ENCODE data around the gene MLLT3.

The MLLT3 gene

DNA sequence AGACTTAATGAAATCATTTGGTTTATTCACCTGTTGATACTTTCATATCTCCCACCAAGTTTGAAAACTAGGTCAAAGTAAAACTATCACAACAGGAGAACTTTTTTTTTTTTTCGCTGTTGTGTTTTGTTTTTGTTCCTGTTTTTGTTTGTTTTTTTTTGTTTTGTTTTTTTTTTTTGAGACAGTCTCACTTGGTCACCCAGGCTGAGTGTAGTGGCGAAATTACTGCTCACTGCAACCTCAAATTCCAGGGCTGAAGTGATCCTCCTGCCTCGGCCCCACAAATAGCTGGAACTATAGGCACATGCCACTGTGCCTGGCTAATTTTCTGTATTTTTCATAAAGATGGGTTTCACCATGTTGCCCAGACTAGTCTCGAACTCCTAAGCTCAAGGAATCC is 49.3 kb downstream of the MLLT3 start:
- in situ Hi-C loops (cut with HindIII; ENCODE audit: low sequenced_read_pairs), result no loop called here
- TF ChIP-seq, protein P1, sequence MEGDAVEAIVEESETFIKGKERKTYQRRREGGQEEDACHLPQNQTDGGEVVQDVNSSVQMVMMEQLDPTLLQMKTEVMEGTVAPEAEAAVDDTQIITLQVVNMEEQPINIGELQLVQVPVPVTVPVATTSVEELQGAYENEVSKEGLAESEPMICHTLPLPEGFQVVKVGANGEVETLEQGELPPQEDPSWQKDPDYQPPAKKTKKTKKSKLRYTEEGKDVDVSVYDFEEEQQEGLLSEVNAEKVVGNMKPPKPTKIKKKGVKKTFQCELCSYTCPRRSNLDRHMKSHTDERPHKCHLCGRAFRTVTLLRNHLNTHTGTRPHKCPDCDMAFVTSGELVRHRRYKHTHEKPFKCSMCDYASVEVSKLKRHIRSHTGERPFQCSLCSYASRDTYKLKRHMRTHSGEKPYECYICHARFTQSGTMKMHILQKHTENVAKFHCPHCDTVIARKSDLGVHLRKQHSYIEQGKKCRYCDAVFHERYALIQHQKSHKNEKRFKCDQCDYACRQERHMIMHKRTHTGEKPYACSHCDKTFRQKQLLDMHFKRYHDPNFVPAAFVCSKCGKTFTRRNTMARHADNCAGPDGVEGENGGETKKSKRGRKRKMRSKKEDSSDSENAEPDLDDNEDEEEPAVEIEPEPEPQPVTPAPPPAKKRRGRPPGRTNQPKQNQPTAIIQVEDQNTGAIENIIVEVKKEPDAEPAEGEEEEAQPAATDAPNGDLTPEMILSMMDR (IDR thresholded peaks at IDR 0.05; ENCODE audit: low read depth, low read length), result no peak
- DNase-seq (ENCODE audit: low read depth, low spot score), result no peak
- no peak overlapping the region for H3K4me3 ChIP-seq (ENCODE audit: low read depth, low read length)

- no peak overlapping the region for H3K4me3 ChIP-seq (ENCODE audit: low read depth, low read length)
- DNase-seq (ENCODE audit: low read depth, low spot score), result peak; percentile 71
- TF ChIP-seq, protein P1 (IDR thresholded peaks at IDR 0.05; ENCODE audit: low read depth, low read length), result no peak
- in situ Hi-C loops (cut with HindIII; ENCODE audit: low sequenced_read_pairs), result no loop called here
These were observed 51.5 kb downstream of the MLLT3 start for GRCh38 chr9:20570756-20571155.

GRCh38 chr9:20570087-20570486 is 52.2 kb downstream of the MLLT3 start:
- TF ChIP-seq, protein P1 (IDR thresholded peaks at IDR 0.05; ENCODE audit: low read depth, low read length), result no peak
- in situ Hi-C loops (cut with HindIII; ENCODE audit: low sequenced_read_pairs), result no loop called here
- peak; percentile 18 for DNase-seq (ENCODE audit: low read depth, low spot score)
- no peak overlapping the region for H3K4me3 ChIP-seq (ENCODE audit: low read depth, low read length)

- no peak for DNase-seq (ENCODE audit: low read depth, low spot score)
- in situ Hi-C loops (cut with HindIII; ENCODE audit: low sequenced_read_pairs), result no loop called here
- H3K4me3 ChIP-seq (ENCODE audit: low read depth, low read length), result no peak overlapping the region
- TF ChIP-seq, protein P1 (IDR thresholded peaks at IDR 0.05; ENCODE audit: low read depth, low read length), result no peak
These were observed 52.8 kb downstream of the MLLT3 start for GRCh38 chr9:20569525-20569924.

- TF ChIP-seq, protein P1 (IDR thresholded peaks at IDR 0.05; ENCODE audit: low read depth, low read length), result no peak
- in situ Hi-C loops (cut with HindIII; ENCODE audit: low sequenced_read_pairs), result no loop called here
- H3K4me3 ChIP-seq (ENCODE audit: low read depth, low read length), result no peak overlapping the region
- no peak for DNase-seq (ENCODE audit: low read depth, low spot score)
These were observed 53.9 kb downstream of the MLLT3 start for GRCh38 chr9:20568400-20568799.

DNA sequence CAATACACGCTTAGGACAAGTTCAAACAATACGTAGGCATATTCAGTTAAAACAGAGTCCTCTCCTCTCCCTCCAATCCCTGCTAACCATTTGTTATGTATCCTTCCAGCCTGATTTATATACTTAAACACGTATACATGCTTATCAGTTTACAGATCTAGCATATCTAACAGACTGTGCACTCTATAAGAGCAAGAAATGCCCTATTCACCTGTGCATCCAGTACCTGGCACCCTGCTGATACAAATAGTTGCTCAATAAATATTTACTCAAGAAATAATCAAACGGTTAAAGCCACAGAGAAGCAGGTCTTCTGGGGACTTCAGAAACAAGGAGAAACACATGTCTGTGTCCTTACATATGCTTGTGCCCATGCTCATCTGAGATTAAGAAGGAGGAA is 55.9 kb downstream of the MLLT3 start:
- DNase-seq (ENCODE audit: low read depth, low spot score), result no peak
- TF ChIP-seq, protein P1 (IDR thresholded peaks at IDR 0.05; ENCODE audit: low read depth, low read length), result no peak
- in situ Hi-C loops (cut with HindIII; ENCODE audit: low sequenced_read_pairs), result no loop called here
- H3K4me3 ChIP-seq (ENCODE audit: low read depth, low read length), result no peak overlapping the region

GRCh38 chr9:20564650-20565049 is 57.6 kb downstream of the MLLT3 start:
- no peak for DNase-seq (ENCODE audit: low read depth, low spot score)
- no peak overlapping the region for H3K4me3 ChIP-seq (ENCODE audit: low read depth, low read length)
- in situ Hi-C loops (cut with HindIII; ENCODE audit: low sequenced_read_pairs), result no loop called here
- TF ChIP-seq, protein P1 (IDR thresholded peaks at IDR 0.05; ENCODE audit: low read depth, low read length), result no peak
